Duodenal mucosa (tissue), 2 donors: Measurements from ENCODE around the gene POLN.
"Not testable (repeated sequence)": the region's sequence is repeated elsewhere in the genome, so short reads cannot be mapped to it uniquely, and the experiment has no call there.

ENCODE experiments used
- H3K27ac ChIP-seq: one replicate; pipeline ENCODE4 v1.7.0; 2013; ENCODE audit warnings: low read depth, low read length
- H3K27me3 ChIP-seq, 2 donors: one replicate each; pipeline ENCODE4 v1.7.0; 2013; ENCODE audit warnings: low read length in 2 of 2, control low read depth in 1 of 2; ENCODE audit not compliant: insufficient read depth in 2 of 2, control insufficient read depth in 1 of 2
- H3K36me3 ChIP-seq, 2 donors: one replicate each; pipeline ENCODE4 v1.7.0; 2013; ENCODE audit warnings: low read length in 2 of 2, control low read depth in 1 of 2; ENCODE audit not compliant: insufficient read depth in 2 of 2, control insufficient read depth in 1 of 2
- H3K4me1 ChIP-seq, 2 donors: one replicate each; pipeline ENCODE4 v1.7.0; 2013; ENCODE audit warnings: low read length in 2 of 2, control low read depth in 1 of 2; ENCODE audit not compliant: insufficient read depth in 2 of 2, control insufficient read depth in 1 of 2
- H3K4me3 ChIP-seq, 2 donors: one replicate each; pipeline ENCODE4 v1.7.0; 2013; ENCODE audit warnings: low read length in 2 of 2, low read depth in 1 of 2
- H3K9ac ChIP-seq, 2 donors: one replicate each; pipeline ENCODE4 v1.7.0; 2013; ENCODE audit warnings: low read length in 2 of 2, low read depth in 1 of 2
- H3K9me3 ChIP-seq, 2 donors: one replicate each; pipeline ENCODE4 v1.7.0; 2013; ENCODE audit warnings: low read length in 2 of 2, control low read depth in 1 of 2; ENCODE audit not compliant: control insufficient read depth in 1 of 2

The POLN gene

DNA sequence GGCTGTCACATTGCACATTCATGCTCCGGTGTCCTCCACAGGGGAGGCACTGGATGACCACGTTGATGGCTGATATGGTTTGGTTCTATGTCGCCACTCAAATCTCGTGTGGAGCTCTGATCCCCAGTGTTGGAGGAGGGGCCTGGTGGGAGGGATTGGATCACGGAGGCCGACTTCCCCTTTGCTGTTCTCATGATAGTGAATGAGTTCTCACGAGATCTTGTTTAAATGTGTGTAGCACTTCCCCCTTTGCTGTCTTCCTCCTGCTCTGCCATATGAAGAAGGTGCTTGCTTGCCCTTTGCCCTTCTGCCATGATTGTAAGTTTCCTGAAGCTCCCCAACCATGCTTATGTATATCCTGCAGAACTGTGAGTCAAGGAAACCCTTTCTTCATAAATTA lies 205.1 kb downstream of the POLN start:
- Histone ChIP-seq H3K4me1 (peaks cover 0 to 18% of the 10 kb centered on the region in 2 donors), H3K9ac (no peak overlapping the region)

DNA sequence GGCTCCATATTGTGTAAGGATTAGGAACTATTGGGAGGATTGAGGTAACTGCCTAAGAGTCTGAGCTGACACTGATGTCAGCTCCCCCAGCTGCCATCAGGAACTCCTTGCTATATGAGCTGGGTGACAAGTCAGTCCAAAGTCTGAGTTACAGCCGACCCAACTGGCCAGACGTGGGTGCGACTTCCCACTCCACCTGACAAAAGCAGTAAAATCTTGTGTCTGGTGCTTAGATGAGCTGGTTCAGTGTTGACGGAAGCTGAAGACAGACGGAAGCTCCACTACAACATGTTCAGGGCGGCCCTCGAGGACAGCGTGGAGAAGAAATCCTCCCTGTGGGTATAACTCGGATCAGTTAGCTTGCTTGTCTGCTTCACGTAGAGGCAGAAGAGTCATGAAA lies 205.6 kb downstream of the POLN start:
- Histone ChIP-seq H3K4me3 (peak overlapping the region; percentile 53 to 56), H3K36me3 (no peaks in the 10 kb centered on the region), H3K9me3 (no peaks in the 10 kb centered on the region), H3K4me1 (peaks cover 0 to 12% of the 10 kb centered on the region in 2 donors), H3K27ac (no peak overlapping the region), H3K27me3 (peaks cover 3 to 4% of the 10 kb centered on the region in 2 donors), H3K9ac (peak overlapping the region in 1 of 2 donors; percentile 30)

More for the DNA sequence above, 205.1 kb downstream of the POLN start:
- Histone ChIP-seq H3K36me3 (no peaks in the 10 kb centered on the region), H3K27me3 (peaks cover 4 to 6% of the 10 kb centered on the region in 2 donors), H3K4me3 (peak overlapping the region; percentile 53 to 56), H3K27ac (no peak overlapping the region), H3K9me3 (no peaks in the 10 kb centered on the region)

DNA sequence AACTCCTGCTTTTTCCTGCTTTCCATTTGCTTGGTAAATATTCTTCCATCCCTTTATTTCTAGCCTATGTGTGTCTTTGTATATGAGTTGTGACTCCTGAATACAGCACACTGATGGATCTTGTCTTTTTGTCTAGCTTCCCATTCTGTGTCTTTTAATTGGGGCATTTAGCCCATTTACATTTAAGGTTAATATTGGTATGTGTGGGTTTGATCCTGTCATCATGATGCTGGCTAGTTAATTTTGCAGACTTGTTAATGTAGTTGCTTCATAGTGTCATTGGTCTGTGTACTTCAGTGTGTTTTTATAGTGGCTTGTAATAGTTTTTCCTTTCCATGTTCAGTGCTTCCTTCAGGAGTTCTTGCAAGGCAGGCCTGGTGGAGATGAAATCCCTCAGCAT lies 210.8 kb downstream of the POLN start:
- not testable (repeated sequence) for H3K4me3 ChIP-seq

DNA sequence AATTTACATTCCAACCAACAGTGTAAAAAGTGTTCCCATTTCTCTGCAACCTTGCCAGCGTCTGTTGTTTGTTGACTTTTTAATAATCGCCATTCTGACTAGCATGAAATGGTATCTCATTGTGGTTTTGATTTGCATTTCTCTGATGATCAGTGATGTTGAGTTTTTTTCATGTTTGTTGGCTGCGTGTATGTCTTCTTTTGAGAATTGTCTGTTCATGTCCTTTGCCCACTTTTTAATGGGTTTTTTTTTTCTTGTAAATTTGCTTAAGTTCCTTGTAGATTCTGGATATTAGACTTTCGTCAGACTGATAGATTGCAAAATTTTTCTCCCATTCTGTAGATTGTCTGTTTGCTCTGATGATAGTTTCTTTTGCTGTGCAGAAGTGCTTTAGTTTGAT lies 214.8 kb downstream of the POLN start:
- H3K9me3 ChIP-seq, H3K4me3 ChIP-seq, H3K36me3 ChIP-seq, H3K9ac ChIP-seq, H3K27ac ChIP-seq, H3K4me1 ChIP-seq, H3K27me3 ChIP-seq: not testable (repeated sequence)

More for the DNA sequence above, 210.8 kb downstream of the POLN start:
- H3K9me3 ChIP-seq, H3K9ac ChIP-seq, H3K4me1 ChIP-seq, H3K27ac ChIP-seq, H3K27me3 ChIP-seq, H3K36me3 ChIP-seq: not testable (repeated sequence)

DNA sequence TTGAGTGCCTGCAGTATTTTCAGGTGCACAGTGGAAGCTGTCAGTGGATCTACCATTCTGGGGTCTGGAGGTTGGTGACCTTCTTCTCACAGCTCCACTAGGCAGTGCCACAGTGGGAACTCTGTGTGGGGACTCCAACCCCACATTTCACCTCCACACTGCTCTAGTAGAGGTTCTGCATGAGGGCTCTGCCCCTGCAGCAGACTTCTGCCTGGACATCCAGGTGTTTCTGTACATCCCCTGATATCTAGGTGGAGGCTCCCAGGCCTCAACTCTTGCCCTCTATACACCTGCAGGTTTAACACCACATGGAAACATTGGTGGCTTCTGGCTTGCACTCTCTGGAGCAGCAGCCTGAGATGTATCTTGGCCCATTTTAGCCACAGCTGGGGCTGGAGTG lies 216.1 kb downstream of the POLN start:
- Histone ChIP-seq H3K36me3 (no peaks in the 10 kb centered on the region), H3K27ac (no peak overlapping the region), H3K9ac (no peak overlapping the region), H3K4me3 (no peak overlapping the region), H3K4me1 (no peaks in the 10 kb centered on the region), H3K27me3 (peaks cover 0 to 4% of the 10 kb centered on the region in 2 donors), H3K9me3 (no peaks in the 10 kb centered on the region)

DNA sequence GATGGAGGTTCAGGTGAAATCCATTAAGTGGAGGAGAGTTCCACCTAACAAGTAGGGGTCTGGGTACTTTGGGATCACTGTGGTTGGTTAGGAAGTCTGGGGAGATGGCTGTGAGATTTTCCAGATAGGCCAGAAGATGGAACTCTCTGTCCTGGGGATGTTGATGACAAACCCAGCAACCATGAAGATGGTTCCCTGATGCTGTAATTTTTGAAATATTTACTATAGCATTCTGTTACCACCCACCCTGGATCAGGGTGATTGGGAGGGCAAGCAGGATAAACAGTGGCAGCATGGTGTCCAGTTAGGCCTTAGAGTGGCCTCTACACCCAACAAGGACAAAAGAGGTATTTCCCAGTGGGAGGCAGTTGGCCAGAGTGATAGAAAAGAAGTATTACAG lies 217.2 kb downstream of the POLN start:
- no peak overlapping the region for H3K9ac ChIP-seq
- H3K4me1 ChIP-seq: no peaks in the 10 kb centered on the region
- no peak overlapping the region for H3K4me3 ChIP-seq
- no peaks in the 10 kb centered on the region for H3K9me3 ChIP-seq
- H3K36me3 ChIP-seq: no peaks in the 10 kb centered on the region
- peaks cover 0 to 4% of the 10 kb centered on the region in 2 donors for H3K27me3 ChIP-seq
- H3K27ac ChIP-seq: no peak overlapping the region
